Measurements from ENCODE around the gene POGLUT2. TPM values are rescaled to one million over a fixed set of nuclear protein-coding genes. Genes with fewer than 3 reads are reported as not detected.

Gene POGLUT2
- total and polyA plus RNA-seq, 2 experiments from 2014 or later: 14.6 to 17.5 TPM

GRCh38 chr13:102792396-102792795 is 6.4 kb downstream of the POGLUT2 start (continued):
- no peak for TF ChIP-seq CTCF (conservative IDR thresholded peaks at IDR 0.05; ENCODE audit: low read depth in 2 of 2)

- H3K27me3 ChIP-seq (ENCODE audit: insufficient read depth): 0 out of 2 replicates have a peak, but pooled peaks cover 3% of the 10 kb centered on the region
- H3K4me3 ChIP-seq: no peak overlapping the region
- H3K4me1 ChIP-seq (ENCODE audit: insufficient read depth): peaks cover 19% of the 10 kb centered on the region
- ATAC-seq (no peak), DNase-seq (ENCODE audit: low spot score) (no peak)
- Mint-ChIP-seq H3K4me1 (peaks cover 15% of the 10 kb centered on the region), H3K27ac (no peak overlapping the region), H3K27me3 (ENCODE audit: insufficient read depth, low read depth, poor library complexity) (peaks cover 5% of the 10 kb centered on the region), H3K9me3 (no peaks in the 10 kb centered on the region), H3K36me3 (ENCODE audit: low read depth) (peaks cover 28% of the 10 kb centered on the region; the same call in 2 of the 3 replicates), H3K4me3 (no peak overlapping the region)
- H2AFZ ChIP-seq: no peak overlapping the region
- no peaks in the 10 kb centered on the region for H3K79me2 ChIP-seq (replicated peaks; ENCODE audit: insufficient read depth)
- H4K20me1 ChIP-seq (replicated peaks; ENCODE audit: insufficient read depth): no peaks in the 10 kb centered on the region
- H3K36me3 ChIP-seq (ENCODE audit: insufficient read depth): peaks cover 3% of the 10 kb centered on the region; the same call in 1 of the 2 replicates
- no peaks in the 10 kb centered on the region for H3K9me2 ChIP-seq (ENCODE audit: insufficient read depth)
- H3F3A ChIP-seq (replicated peaks; ENCODE audit: low read depth): no peaks in the 10 kb centered on the region
- H3K27ac ChIP-seq (ENCODE audit: low read depth): no peak overlapping the region
- no peak overlapping the region for H3K4me2 ChIP-seq
- TF ChIP-seq JUNB (IDR thresholded peaks at IDR 0.05; ENCODE audit: unreplicated experiment) (no peak), EZH2 (IDR thresholded peaks at IDR 0.05; ENCODE audit: low read depth, unreplicated experiment) (no peak), ZNF462 (CRISPR knock-in tag; IDR thresholded peaks at IDR 0.05) (no peak), CTCF (conservative IDR thresholded peaks at IDR 0.05; ENCODE audit: low read depth in 2 of 2) (no peak)
These were observed 10.1 kb downstream of the POGLUT2 start for GRCh38 chr13:102788683-102789082.

Data from GM23338 (cell line).